GM21515 (cell line): Measurements from ENCODE around the gene DYNC2LI1.

Experiments
- ATAC-seq: cut with Tn5 transposase; IDR thresholded peaks from one replicate; pipeline ENCODE4 v1.9.1; 2021; ENCODE audit not compliant: unreplicated experiment

DYNC2LI1 gene

DNA sequence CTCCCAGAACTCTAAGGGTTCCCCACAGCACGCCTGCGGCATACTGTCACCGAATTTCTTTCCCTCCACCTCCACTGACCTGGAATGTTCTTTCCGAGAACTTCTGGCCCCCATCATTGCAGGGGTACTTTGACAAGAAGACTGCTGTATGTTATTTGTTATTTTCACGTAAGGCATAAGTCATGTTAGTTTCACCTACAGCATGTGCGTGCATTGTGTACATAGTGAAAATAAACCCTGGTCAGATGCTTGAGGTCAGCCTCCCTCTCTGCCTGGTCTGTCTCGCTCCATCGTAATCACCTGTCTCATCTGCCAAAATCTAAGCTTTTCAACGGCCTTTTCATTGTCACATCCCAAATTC is 69.0 kb downstream of the DYNC2LI1 start:
- no peak for ATAC-seq

- no peak for ATAC-seq
Observed at GRCh38 chr2:43845181-43845580, 71.3 kb downstream of the DYNC2LI1 start.

- ATAC-seq = no peak
Observed at GRCh38 chr2:43846140-43846793, 72.4 kb downstream of the DYNC2LI1 start.

DNA sequence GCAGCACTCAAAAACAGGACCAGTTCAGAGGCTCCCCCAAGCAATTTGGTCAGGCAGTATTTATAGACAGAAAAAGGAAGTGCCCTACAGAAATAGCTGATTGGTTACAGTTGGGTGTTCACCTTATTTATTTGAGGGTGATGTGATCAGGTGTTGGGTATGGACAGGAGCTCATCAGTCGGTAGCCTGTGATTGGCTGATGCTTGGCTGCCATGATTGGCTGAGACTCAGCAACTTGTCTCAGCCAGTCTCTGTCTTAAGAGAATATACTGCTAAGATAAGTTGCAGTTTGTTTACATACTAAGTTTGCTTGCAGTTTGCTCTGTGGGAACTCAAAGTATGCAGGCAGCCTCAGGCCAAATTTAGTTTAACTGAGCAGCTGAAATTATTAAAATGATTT is 74.4 kb downstream of the DYNC2LI1 start:
- no peak for ATAC-seq

DNA sequence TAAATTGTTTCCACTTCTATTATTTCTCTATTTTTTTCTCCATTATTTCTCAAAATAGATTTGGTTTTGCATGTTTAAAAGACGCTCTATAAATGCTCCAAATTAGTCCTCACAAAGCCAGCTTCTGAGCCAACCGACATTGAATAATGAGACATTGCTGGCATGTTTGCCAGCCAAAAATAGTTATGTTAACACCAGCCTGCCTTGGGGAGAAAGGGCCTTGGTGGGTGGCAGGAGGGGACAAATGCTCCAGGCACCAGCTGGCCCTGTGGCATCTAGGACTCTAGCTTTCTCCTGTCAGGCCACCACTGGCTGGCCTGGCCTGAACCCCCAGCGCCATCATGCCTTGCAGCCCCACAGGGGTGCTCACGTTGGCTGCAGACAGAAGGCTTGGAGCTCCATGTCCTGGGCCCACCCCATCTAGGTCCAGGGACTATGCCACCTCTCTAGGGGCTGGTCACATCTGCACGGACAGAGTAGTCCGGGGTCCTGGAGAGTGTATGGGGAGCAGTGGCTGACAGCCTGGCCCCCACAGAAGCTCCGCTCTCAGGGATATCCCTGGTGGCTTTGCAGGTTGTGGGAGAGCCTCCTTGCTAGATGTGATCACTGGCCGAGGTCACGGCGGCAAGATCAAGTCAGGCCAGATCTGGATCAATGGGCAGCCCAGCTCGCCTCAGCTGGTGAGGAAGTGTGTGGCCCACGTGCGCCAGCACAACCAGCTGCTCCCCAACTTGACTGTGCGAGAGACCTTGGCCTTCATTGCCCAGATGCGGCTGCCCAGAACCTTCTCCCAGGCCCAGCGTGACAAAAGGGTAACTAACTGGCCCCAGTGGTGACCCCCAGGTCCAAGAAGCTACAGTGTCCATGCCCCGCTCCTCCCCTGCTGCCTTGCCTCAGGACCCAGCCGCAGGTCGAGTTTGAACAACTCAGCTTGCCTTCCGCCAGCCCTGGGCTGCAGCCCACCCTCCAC is 77.5 kb downstream of the DYNC2LI1 start:
- ATAC-seq = no peak

GRCh38 chr2:43852196-43852730 is 78.4 kb downstream of the DYNC2LI1 start:
- no peak for ATAC-seq

DNA sequence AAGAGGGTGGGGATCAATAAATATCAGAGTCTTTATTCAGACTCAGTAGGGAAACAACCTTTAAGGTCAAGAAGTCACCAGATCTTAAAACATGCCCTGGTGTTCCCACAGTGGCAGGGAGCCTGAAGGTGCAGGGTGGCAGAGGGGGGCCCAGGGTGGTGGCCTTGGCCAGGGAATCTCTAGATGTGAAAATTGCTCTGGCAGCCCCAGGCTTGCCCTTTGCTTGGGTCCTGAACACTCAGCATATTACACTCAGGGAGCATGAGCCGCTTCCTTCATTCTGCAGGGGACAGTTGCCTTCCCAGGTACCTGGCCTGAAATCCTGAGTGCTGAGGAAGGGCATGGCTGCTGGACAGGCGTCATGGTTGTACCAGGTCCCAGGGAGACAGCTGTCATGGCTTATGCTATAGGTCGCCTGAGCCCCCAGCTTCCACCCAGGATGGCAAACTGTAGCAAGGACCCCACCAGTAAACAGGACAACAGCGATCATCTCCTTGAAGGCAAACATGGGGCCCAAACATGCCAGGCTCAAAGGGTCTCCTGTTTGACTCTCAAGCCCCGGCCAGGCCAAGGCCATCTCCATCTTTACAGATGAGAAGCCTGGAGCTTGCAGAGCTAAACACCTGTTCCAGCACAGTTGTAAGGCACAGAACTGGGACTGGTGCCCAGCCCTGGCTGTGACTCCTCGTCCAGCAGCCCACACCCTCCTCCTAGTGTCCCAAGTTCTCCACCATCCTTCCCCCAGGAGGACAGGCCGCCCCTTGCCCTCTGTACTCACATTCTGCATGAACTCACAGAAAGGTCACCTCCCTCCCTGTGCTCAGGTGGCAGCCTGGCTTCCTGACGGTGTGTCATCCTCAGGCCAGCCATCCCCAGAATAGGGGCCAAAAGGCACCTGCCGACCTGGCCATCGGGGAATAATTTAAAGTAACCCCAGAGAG is 79.6 kb downstream of the DYNC2LI1 start:
- ATAC-seq = no peak

- ATAC-seq = no peak
Observed at GRCh38 chr2:43854671-43855070, 80.8 kb downstream of the DYNC2LI1 start.

GRCh38 chr2:43855292-43855691 is 81.5 kb downstream of the DYNC2LI1 start:
- ATAC-seq = no peak
